H9 (cell line): Measurements from ENCODE around the gene LZTFL1. TPM values are rescaled to one million over a fixed set of nuclear protein-coding genes. Genes with fewer than 3 reads are reported as not detected.

Experiments used
- DNase-seq: peaks from one replicate; pipeline ENCODE4 v3.0.0-alpha.2; 2017
- H2AFZ ChIP-seq: one replicate; pipeline ENCODE4 v1.6.1; 2013; ENCODE audit warnings: mild to moderate bottlenecking, low read length, control low read depth, moderate library complexity
- H2AK5ac ChIP-seq: 2 replicates; pipeline ENCODE4 v1.6.1; 2013; ENCODE audit warnings: low read length, control low read depth, mixed read lengths; ENCODE audit not compliant: insufficient read length
- H2BK120ac ChIP-seq: one replicate; pipeline ENCODE4 v1.6.1; 2013; ENCODE audit warnings: low read depth, mild to moderate bottlenecking, low read length, control low read depth, inconsistent platforms; ENCODE audit not compliant: poor library complexity, severe bottlenecking
- H2BK12ac ChIP-seq: 2 replicates; pipeline ENCODE4 v1.6.1; 2013; ENCODE audit warnings: low read length, control low read depth, mixed read lengths, low read depth; ENCODE audit not compliant: insufficient read length
- H2BK15ac ChIP-seq: 2 replicates; pipeline ENCODE4 v1.6.1; 2013; ENCODE audit warnings: low read depth, low read length, control low read depth
- H2BK20ac ChIP-seq: one replicate; pipeline ENCODE4 v1.6.1; 2013; ENCODE audit warnings: low read depth, mild to moderate bottlenecking, low read length, control low read depth, inconsistent platforms; ENCODE audit not compliant: poor library complexity, severe bottlenecking
- H2BK5ac ChIP-seq: 2 replicates; pipeline ENCODE4 v1.6.1; 2013; ENCODE audit warnings: low read length, control low read depth, mixed read lengths; ENCODE audit not compliant: insufficient read length
- H3K14ac ChIP-seq: 2 replicates; pipeline ENCODE4 v1.6.1; 2013; ENCODE audit warnings: low read length, control low read depth; ENCODE audit not compliant: insufficient read depth
- H3K18ac ChIP-seq: 2 replicates; pipeline ENCODE4 v1.6.1; 2013; ENCODE audit warnings: low read depth, mild to moderate bottlenecking, mixed read lengths, low read length, control low read depth; ENCODE audit not compliant: insufficient read length
- H3K23ac ChIP-seq: 2 replicates; pipeline ENCODE4 v1.6.1; 2013; ENCODE audit warnings: low read length, control low read depth, mixed read lengths, low read depth; ENCODE audit not compliant: insufficient read length
- H3K23me2 ChIP-seq: 2 replicates; pipeline ENCODE4 v1.6.1; 2013; ENCODE audit warnings: low read depth, mild to moderate bottlenecking, mixed read lengths, low read length, control low read depth; ENCODE audit not compliant: insufficient read length, poor library complexity, severe bottlenecking
- H3K27ac ChIP-seq: 2 replicates; pipeline ENCODE4 v1.5.1; 2013; ENCODE audit warnings: low read length, control low read depth, mixed read lengths, low read depth; ENCODE audit not compliant: insufficient read length
- H3K27me3 ChIP-seq: 2 replicates; pipeline ENCODE4 v1.6.1; 2013; ENCODE audit warnings: low read length, control low read depth, inconsistent platforms; ENCODE audit not compliant: insufficient read depth
- H3K4ac ChIP-seq: 2 replicates; pipeline ENCODE4 v1.6.1; 2013; ENCODE audit warnings: low read depth, mild to moderate bottlenecking, control low read depth, inconsistent platforms, low read length, moderate library complexity
- H3K4me1 ChIP-seq: 2 replicates; pipeline ENCODE4 v1.6.1; 2013; ENCODE audit warnings: low read length, control low read depth, inconsistent platforms; ENCODE audit not compliant: insufficient read depth
- H3K4me2 ChIP-seq: 2 replicates; pipeline ENCODE4 v1.6.1; 2013; ENCODE audit warnings: low read length, control low read depth, mixed read lengths; ENCODE audit not compliant: insufficient read length, insufficient read depth
- H3K56ac ChIP-seq: 2 replicates; pipeline ENCODE4 v1.6.1; 2013; ENCODE audit warnings: low read depth, mild to moderate bottlenecking, mixed read lengths, low read length, control low read depth; ENCODE audit not compliant: insufficient read length
- H3K79me1 ChIP-seq: 2 replicates; pipeline ENCODE4 v1.6.1; 2013; ENCODE audit warnings: low read depth, mild to moderate bottlenecking, moderate library complexity, low read length, control low read depth, inconsistent platforms; ENCODE audit not compliant: insufficient read depth, poor library complexity, severe bottlenecking
- H3K79me2 ChIP-seq: 2 replicates; pipeline ENCODE4 v1.6.1; 2013; ENCODE audit warnings: low read length, control low read depth, inconsistent platforms; ENCODE audit not compliant: insufficient read depth
- H3K9ac ChIP-seq: 2 replicates; pipeline ENCODE4 v1.6.1; 2013; ENCODE audit warnings: low read length, control low read depth, mixed read lengths; ENCODE audit not compliant: insufficient read length; ENCODE audit errors: extremely low read depth
- H3K9me3 ChIP-seq: one replicate; pipeline ENCODE4 v1.6.1; 2013; ENCODE audit warnings: low read depth, low read length, inconsistent platforms; ENCODE audit not compliant: control insufficient read depth
- H3T11ph ChIP-seq: one replicate; pipeline ENCODE4 v1.6.1; 2013; ENCODE audit warnings: mild to moderate bottlenecking, low read length, control low read depth, inconsistent platforms
- H4K20me1 ChIP-seq: one replicate; pipeline ENCODE4 v1.6.1; 2013; ENCODE audit not compliant: control insufficient read depth, insufficient read length, insufficient read depth
- H4K5ac ChIP-seq: 2 replicates; pipeline ENCODE4 v1.6.1; 2013; ENCODE audit warnings: low read depth, mild to moderate bottlenecking, mixed read lengths, low read length, control low read depth; ENCODE audit not compliant: insufficient read length
- H4K8ac ChIP-seq: replicated peaks from 2 replicates; pipeline ENCODE4 v1.6.1; 2013; ENCODE audit warnings: low read length, control low read depth, mixed read lengths, low read depth; ENCODE audit not compliant: insufficient read length
- H4K91ac ChIP-seq: 2 replicates; pipeline ENCODE4 v1.6.1; 2013; ENCODE audit warnings: low read depth, mild to moderate bottlenecking, moderate library complexity, mixed read lengths, low read length, control low read depth; ENCODE audit not compliant: insufficient read length
- H3K27ac Mint-ChIP-seq, 3 experiments: 2 replicates in 2 of 3; 3 replicates in 1 of 3; pipeline ENCODE4 v1.8.0; 2020 to 2021; ENCODE audit warnings: mixed read lengths in 3 of 3, mild to moderate bottlenecking in 1 of 3, moderate library complexity in 1 of 3
- H3K27me3 Mint-ChIP-seq: 2 replicates; pipeline ENCODE4 v1.8.0; 2021; ENCODE audit warnings: low read depth, mild to moderate bottlenecking, moderate library complexity, mixed read lengths
- H3K36me3 Mint-ChIP-seq, 3 experiments: 2 replicates in 2 of 3; 3 replicates in 1 of 3; pipeline ENCODE4 v1.8.0; 2020 to 2021; ENCODE audit warnings: low read depth in 3 of 3, mixed read lengths in 3 of 3; ENCODE audit not compliant: insufficient read depth in 1 of 3
- H3K4me1 Mint-ChIP-seq, 2 experiments: 2 replicates each; pipeline ENCODE4 v1.8.0; 2020; ENCODE audit warnings: mixed read lengths in 2 of 2
- H3K4me3 Mint-ChIP-seq, 2 experiments: 2 replicates in 1 of 2; 3 replicates in 1 of 2; pipeline ENCODE4 v1.8.0; 2020 to 2021; ENCODE audit warnings: mild to moderate bottlenecking in 2 of 2, mixed read lengths in 2 of 2, moderate library complexity in 1 of 2
- H3K9me3 Mint-ChIP-seq, 2 experiments: 2 replicates in 1 of 2; 3 replicates in 1 of 2; pipeline ENCODE4 v1.8.0; 2020; ENCODE audit warnings: mild to moderate bottlenecking in 2 of 2, mixed read lengths in 2 of 2, moderate library complexity in 1 of 2
- CTCF ChIP-seq: fragments of 200-600 bp; sonication (generic); conservative IDR thresholded peaks from 3 replicates; pipeline ENCODE4 v1.8.0; 2021; ENCODE audit warnings: antibody characterized with exemption, mild to moderate bottlenecking
- WGBS: extraction: QIAGEN DNeasy Blood & Tissue Kit; methylation state at CpG from one replicate; pipeline ENCODE4 v1.1.7; 2013; ENCODE audit warnings: missing lambda C conversion rate, low lambda C conversion rate, mixed read lengths; ENCODE audit not compliant: insufficient read length; ENCODE audit errors: extremely low coverage; 5-methylcytosine and 5-hydroxymethylcytosine counted together
- total RNA-seq: library from RNA; stranded (reverse); gene quantifications from 2 replicates; pipeline ENCODE4 v1.2.1, GENCODE V29; 2021

LZTFL1 gene
- total RNA-seq, 1 experiment from 2014 or later, result 12.2 TPM

DNA sequence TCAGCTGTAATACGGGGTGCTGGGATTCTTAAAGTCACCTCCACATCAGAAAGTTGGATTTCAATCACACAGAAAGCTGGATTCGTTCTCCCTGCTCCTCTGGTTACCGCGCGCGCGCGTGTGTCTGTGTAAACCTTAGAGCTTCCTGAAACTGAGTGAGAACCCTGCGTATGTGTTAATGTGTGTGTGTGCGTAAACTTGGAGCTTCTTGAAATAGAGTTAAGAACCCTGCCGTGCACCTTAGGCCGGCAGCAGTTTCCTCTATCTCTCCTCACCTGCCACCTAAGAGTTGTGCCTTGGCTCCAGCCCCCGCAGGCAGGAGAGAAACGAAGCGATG lies 531 bp downstream of the LZTFL1 start:
- H3K4me1 Mint-ChIP-seq, result peaks cover 3 to 5% of the 10 kb centered on the region in 2 experiments; a peak in 3 of 4 replicates
- H4K91ac ChIP-seq, result no peak overlapping the region
- no peak overlapping the region for H4K8ac ChIP-seq
- no peaks in the 10 kb centered on the region for H4K20me1 ChIP-seq
- no peaks in the 10 kb centered on the region for H3K36me3 Mint-ChIP-seq
- no peaks in the 10 kb centered on the region for H3K79me2 ChIP-seq
- no peak for TF ChIP-seq CTCF
- H3K23ac ChIP-seq, result no peak overlapping the region
- H3T11ph ChIP-seq, result no peak overlapping the region
- no peak overlapping the region for H2BK120ac ChIP-seq
- peak overlapping the region; percentile 85 to 89 for H3K4me3 Mint-ChIP-seq
- no peak overlapping the region for H3K56ac ChIP-seq
- H3K18ac ChIP-seq, result peak overlapping the region; percentile 78
- no peaks in the 10 kb centered on the region for H3K79me1 ChIP-seq
- H2BK12ac ChIP-seq, result no peak overlapping the region
- peaks cover 37% of the 10 kb centered on the region for H3K27me3 Mint-ChIP-seq
- H3K27ac ChIP-seq, result no peak overlapping the region
- H3K27ac Mint-ChIP-seq, result peak overlapping the region in 2 of 3 experiments; percentile 76 to 93; a peak in 3 of 7 replicates
- H3K4me2 ChIP-seq, result peak overlapping the region; percentile 90
- WGBS, result no CpG with 5 or more reads among the region's 15 CpGs
- no peak overlapping the region for H3K4ac ChIP-seq
- H3K23me2 ChIP-seq, result peaks cover 11% of the 10 kb centered on the region
- H4K5ac ChIP-seq, result no peak overlapping the region
- H3K9me3 ChIP-seq, result no peaks in the 10 kb centered on the region
- H2AFZ ChIP-seq, result no peak overlapping the region
- H3K4me1 ChIP-seq, result no peaks in the 10 kb centered on the region
- no peaks in the 10 kb centered on the region for H3K9me3 Mint-ChIP-seq
- DNase-seq, result peak; percentile 27
- H2AK5ac ChIP-seq, result no peak overlapping the region
- no peak overlapping the region; the same call in 1 of the 2 replicates for H2BK15ac ChIP-seq
- H3K27me3 ChIP-seq, result peaks cover 6% of the 10 kb centered on the region; the same call in 1 of the 2 replicates
- no peak overlapping the region for H2BK5ac ChIP-seq
- peak overlapping the region; percentile 59 for H3K14ac ChIP-seq
- no peak overlapping the region for H2BK20ac ChIP-seq
- peak overlapping the region; percentile 44 for H3K9ac ChIP-seq
